ENCODE measurements around the gene KRTAP10-8.

The KRTAP10-8 gene

GRCh38 chr21:44653656-44654575 is 42.0 kb downstream of the KRTAP10-8 start:
- in situ Hi-C loops (cut with HindIII; ENCODE audit: low pct_ligation_motif_present, low sequenced_read_pairs): no loop called here
- Histone ChIP-seq H3K27me3 (replicated peaks) (no peaks in the 10 kb centered on the region), H3K27ac (no peak overlapping the region), H3K36me3 (replicated peaks) (no peaks in the 10 kb centered on the region), H3K4me3 (ENCODE audit: low read depth, low read length) (no peak overlapping the region)
- no peak for DNase-seq
- no peak for TF ChIP-seq CTCF (IDR thresholded peaks at IDR 0.05; ENCODE audit: low read depth, low read length, missing control alignments)

- TF ChIP-seq CTCF (IDR thresholded peaks at IDR 0.05; ENCODE audit: low read depth, low read length, missing control alignments): no peak
- Histone ChIP-seq H3K4me3 (ENCODE audit: low read depth, low read length) (no peak within 1 kb of the TSS), H3K27me3 (replicated peaks) (no peaks in the 10 kb centered on the region), H3K36me3 (replicated peaks) (no peaks in the 10 kb centered on the region), H3K27ac (no peak within 1 kb of the TSS)
- in situ Hi-C loops (cut with HindIII; ENCODE audit: low pct_ligation_motif_present, low sequenced_read_pairs): no loop called here
- DNase-seq: no peak
These were observed 42.8 kb downstream of the KRTAP10-8 start, which contains the start of gene KRTAP12-4 for GRCh38 chr21:44654576-44655175. Gene KRTAP12-4 (minus strand): TSS chr21:44654659. CDS start chr21:44654614, 45 bp downstream.

GRCh38 chr21:44656868-44657267 is 45.0 kb downstream of the KRTAP10-8 start:
- H3K4me3 ChIP-seq (ENCODE audit: low read depth, low read length): no peak overlapping the region
- H3K27ac ChIP-seq: no peak overlapping the region
- H3K36me3 ChIP-seq (replicated peaks): no peaks in the 10 kb centered on the region
- TF ChIP-seq CTCF (IDR thresholded peaks at IDR 0.05; ENCODE audit: low read depth, low read length, missing control alignments): no peak
- H3K27me3 ChIP-seq (replicated peaks): no peaks in the 10 kb centered on the region
- in situ Hi-C loops (cut with HindIII; ENCODE audit: low pct_ligation_motif_present, low sequenced_read_pairs): no loop called here
- DNase-seq: no peak

GRCh38 chr21:44657635-44658540 is 46.0 kb downstream of the KRTAP10-8 start, which contains the start of gene KRTAP12-3:
Gene KRTAP12-3 (plus strand): TSS chr21:44657932. CDS start chr21:44657980, 48 bp downstream.
- H3K27ac ChIP-seq: no peak within 1 kb of the TSS
- TF ChIP-seq CTCF (IDR thresholded peaks at IDR 0.05; ENCODE audit: low read depth, low read length, missing control alignments): no peak

GRCh38 chr21:44658541-44658910 is 46.6 kb downstream of the KRTAP10-8 start:
- in situ Hi-C loops (cut with HindIII; ENCODE audit: low pct_ligation_motif_present, low sequenced_read_pairs): no loop called here
- no peak overlapping the region for H3K4me3 ChIP-seq (ENCODE audit: low read depth, low read length)
- no peaks in the 10 kb centered on the region for H3K27me3 ChIP-seq (replicated peaks)

More at GRCh38 chr21:44657635-44658540, 46.0 kb downstream of the KRTAP10-8 start, which contains the start of gene KRTAP12-3:
- Histone ChIP-seq H3K4me3 (ENCODE audit: low read depth, low read length) (no peak within 1 kb of the TSS), H3K27me3 (replicated peaks) (no peaks in the 10 kb centered on the region), H3K36me3 (replicated peaks) (no peaks in the 10 kb centered on the region)
- DNase-seq: no peak
- in situ Hi-C loops (cut with HindIII; ENCODE audit: low pct_ligation_motif_present, low sequenced_read_pairs): no loop called here

More at GRCh38 chr21:44658541-44658910, 46.6 kb downstream of the KRTAP10-8 start:
- Histone ChIP-seq H3K36me3 (replicated peaks) (no peaks in the 10 kb centered on the region), H3K27ac (no peak overlapping the region)
- no peak for DNase-seq
- TF ChIP-seq CTCF (IDR thresholded peaks at IDR 0.05; ENCODE audit: low read depth, low read length, missing control alignments): no peak

All from brain microvascular endothelial cell (primary cell).